Measurements from ENCODE around the gene SLC6A4.
"Not testable (repeated sequence)": the region's sequence is repeated elsewhere in the genome, so short reads cannot be mapped to it uniquely, and the experiment has no call there.

SLC6A4 gene

GRCh38 chr17:30148376-30148775, 87.1 kb downstream of the SLC6A4 start:
- no peak overlapping the region for H3K4me2 ChIP-seq (ENCODE audit: low read length)
- peaks cover 2% of the 10 kb centered on the region; the same call in 1 of the 2 replicates for H4K20me1 ChIP-seq (ENCODE audit: control insufficient read depth, insufficient read depth, low read depth, low read length)
- no peak overlapping the region for H3K27ac ChIP-seq (ENCODE audit: low read depth, low read length)
- no peaks in the 10 kb centered on the region for H3K27me3 ChIP-seq (ENCODE audit: control insufficient read depth, low read length)
- no peaks in the 10 kb centered on the region; the same call in 1 of the 2 replicates for H3F3A ChIP-seq (ENCODE audit: control insufficient read depth, insufficient read depth)
- no peaks in the 10 kb centered on the region for H3K9me2 ChIP-seq (replicated peaks; ENCODE audit: control insufficient read depth, low read length)
- no peaks in the 10 kb centered on the region for H3K9me3 ChIP-seq (ENCODE audit: control insufficient read depth, insufficient read depth, low read length)
- no peak overlapping the region for H3K4me3 ChIP-seq (ENCODE audit: low read length)
- peaks cover 28% of the 10 kb centered on the region for H3K36me3 ChIP-seq (ENCODE audit: control insufficient read depth, low read length)
- peaks cover 27% of the 10 kb centered on the region for H3K4me1 ChIP-seq (ENCODE audit: control insufficient read depth, low read length)
- H3K79me2 ChIP-seq (ENCODE audit: control insufficient read depth, low read length) = peaks cover 76% of the 10 kb centered on the region
- no peak for TF ChIP-seq CTCF (IDR thresholded peaks at IDR 0.05; ENCODE audit: low read depth, low read length, poor library complexity, severe bottlenecking)
- no peak for TF ChIP-seq EZH2phosphoT487 (IDR thresholded peaks at IDR 0.05; ENCODE audit: borderline replicate concordance, low read length)

GRCh38 chr17:30147860-30148259, 87.6 kb downstream of the SLC6A4 start:
- H3K4me2 ChIP-seq (ENCODE audit: low read length) = not testable (repeated sequence)
- peaks cover 76% of the 10 kb centered on the region for H3K79me2 ChIP-seq (ENCODE audit: control insufficient read depth, low read length)

More at GRCh38 chr17:30147860-30148259, 87.6 kb downstream of the SLC6A4 start:
- H3K9me3 ChIP-seq (ENCODE audit: control insufficient read depth, insufficient read depth, low read length); H3K27me3 ChIP-seq (ENCODE audit: control insufficient read depth, low read length); H4K20me1 ChIP-seq (ENCODE audit: control insufficient read depth, insufficient read depth, low read depth, low read length); H3K27ac ChIP-seq (ENCODE audit: low read depth, low read length); H3K9me2 ChIP-seq (replicated peaks; ENCODE audit: control insufficient read depth, low read length); H3F3A ChIP-seq (ENCODE audit: control insufficient read depth, insufficient read depth); H3K4me3 ChIP-seq (ENCODE audit: low read length): not testable (repeated sequence)
- peaks cover 27% of the 10 kb centered on the region for H3K4me1 ChIP-seq (ENCODE audit: control insufficient read depth, low read length)
- H3K36me3 ChIP-seq (ENCODE audit: control insufficient read depth, low read length) = peaks cover 24% of the 10 kb centered on the region
